ENCODE results near the gene CCDC85A. TPM values are rescaled to one million over a fixed set of nuclear protein-coding genes. Genes with fewer than 3 reads are reported as not detected.

The CCDC85A gene
- total RNA-seq, 1 experiment from 2014 or later, result not detected

GRCh38 chr2:56230156-56230555 lies 46.4 kb downstream of the CCDC85A start:
- Histone ChIP-seq H3K9me3 (no peaks in the 10 kb centered on the region), H3K4me3 (ENCODE audit: low read depth, low read length) (no peak overlapping the region), H3K27me3 (replicated peaks; ENCODE audit: control insufficient read depth, insufficient read depth, low read length) (no peaks in the 10 kb centered on the region), H3K36me3 (ENCODE audit: control insufficient read depth, insufficient read depth, low read length) (no peaks in the 10 kb centered on the region), H3K4me1 (no peaks in the 10 kb centered on the region)
- Mint-ChIP-seq H3K27me3 (ENCODE audit: insufficient read depth, unreplicated experiment) (peaks cover 32% of the 10 kb centered on the region), H3K4me1 (ENCODE audit: low read depth, unreplicated experiment) (no peaks in the 10 kb centered on the region), H3K4me3 (ENCODE audit: unreplicated experiment) (no peak overlapping the region), H3K36me3 (ENCODE audit: insufficient read depth, unreplicated experiment) (no peaks in the 10 kb centered on the region), H3K27ac (ENCODE audit: unreplicated experiment) (no peak overlapping the region), H3K9me3 (ENCODE audit: unreplicated experiment) (no peaks in the 10 kb centered on the region)
- no peak for TF ChIP-seq CTCF (IDR thresholded peaks at IDR 0.05; ENCODE audit: insufficient read depth in 1 of 2, low read depth in 1 of 2, low read length in 1 of 2, severe bottlenecking in 1 of 2, unreplicated experiment in 1 of 2)
- ChIA-PET POLR2A (no interaction called here), CTCF (no interaction called here)
- no peak for DNase-seq
- intact Hi-C loops (cut with micrococcal nuclease; ENCODE audit: unreplicated experiment), result no loop called here
- BruUV-seq (replicated peaks), result no TSS peak

GRCh38 chr2:56231361-56231760 lies 47.6 kb downstream of the CCDC85A start:
- H3K9me3 Mint-ChIP-seq (ENCODE audit: unreplicated experiment), result no peaks in the 10 kb centered on the region
- H3K36me3 ChIP-seq (ENCODE audit: control insufficient read depth, insufficient read depth, low read length), result no peaks in the 10 kb centered on the region
- H3K27me3 Mint-ChIP-seq (ENCODE audit: insufficient read depth, unreplicated experiment), result peaks cover 36% of the 10 kb centered on the region
- no peak for TF ChIP-seq CTCF (IDR thresholded peaks at IDR 0.05; ENCODE audit: insufficient read depth in 1 of 2, low read depth in 1 of 2, low read length in 1 of 2, severe bottlenecking in 1 of 2, unreplicated experiment in 1 of 2)
- ChIA-PET POLR2A (no interaction called here), CTCF (no interaction called here)
- no peaks in the 10 kb centered on the region for H3K36me3 Mint-ChIP-seq (ENCODE audit: insufficient read depth, unreplicated experiment)
- H3K27ac Mint-ChIP-seq (ENCODE audit: unreplicated experiment), result no peak overlapping the region
- BruUV-seq (replicated peaks), result no TSS peak
- intact Hi-C loops (cut with micrococcal nuclease; ENCODE audit: unreplicated experiment), result no loop called here
- no peak overlapping the region for H3K4me3 ChIP-seq (ENCODE audit: low read depth, low read length)
- DNase-seq, result no peak
- no peaks in the 10 kb centered on the region for H3K4me1 ChIP-seq
- no peaks in the 10 kb centered on the region for H3K9me3 ChIP-seq
- no peak overlapping the region for H3K4me3 Mint-ChIP-seq (ENCODE audit: unreplicated experiment)
- no peaks in the 10 kb centered on the region for H3K4me1 Mint-ChIP-seq (ENCODE audit: low read depth, unreplicated experiment)
- no peaks in the 10 kb centered on the region for H3K27me3 ChIP-seq (replicated peaks; ENCODE audit: control insufficient read depth, insufficient read depth, low read length)

GRCh38 chr2:56232912-56233311 lies 49.1 kb downstream of the CCDC85A start:
- H3K4me3 Mint-ChIP-seq (ENCODE audit: unreplicated experiment), result no peak overlapping the region
- H3K27ac Mint-ChIP-seq (ENCODE audit: unreplicated experiment), result no peak overlapping the region
- H3K4me1 Mint-ChIP-seq (ENCODE audit: low read depth, unreplicated experiment), result no peaks in the 10 kb centered on the region
- H3K36me3 ChIP-seq (ENCODE audit: control insufficient read depth, insufficient read depth, low read length), result no peaks in the 10 kb centered on the region
- no peaks in the 10 kb centered on the region for H3K27me3 ChIP-seq (replicated peaks; ENCODE audit: control insufficient read depth, insufficient read depth, low read length)
- no peak for TF ChIP-seq CTCF (IDR thresholded peaks at IDR 0.05; ENCODE audit: insufficient read depth in 1 of 2, low read depth in 1 of 2, low read length in 1 of 2, severe bottlenecking in 1 of 2, unreplicated experiment in 1 of 2)
- POLR2A ChIA-PET, result no interaction called here
- BruUV-seq (replicated peaks), result no TSS peak
- H3K9me3 ChIP-seq, result no peaks in the 10 kb centered on the region
- no peak for DNase-seq
- H3K4me3 ChIP-seq (ENCODE audit: low read depth, low read length), result no peak overlapping the region
- intact Hi-C loops (cut with micrococcal nuclease; ENCODE audit: unreplicated experiment), result no loop called here
- CTCF ChIA-PET, result no interaction called here
- peaks cover 40% of the 10 kb centered on the region for H3K27me3 Mint-ChIP-seq (ENCODE audit: insufficient read depth, unreplicated experiment)
- H3K4me1 ChIP-seq, result no peaks in the 10 kb centered on the region
- H3K9me3 Mint-ChIP-seq (ENCODE audit: unreplicated experiment), result no peaks in the 10 kb centered on the region
- no peaks in the 10 kb centered on the region for H3K36me3 Mint-ChIP-seq (ENCODE audit: insufficient read depth, unreplicated experiment)
